Endothelial cell of umbilical vein (primary cell): Measurements from ENCODE around the gene RHOBTB1. TPM values are rescaled to one million over a fixed set of nuclear protein-coding genes. Genes with fewer than 3 reads are reported as not detected.

Experiments used
- BruUV-seq: library from RNA; stranded (reverse); fragments of 400-500 nt; replicated peaks from 2 replicates; lab custom pipeline; 2021; lab: Mats Ljungman, UMichigan
- CTCF ChIA-PET: fragments of 300-600, 350-600 bp; sonication (Branson Sonifier 250); formaldehyde crosslinking; loops from one replicate; lab custom pipeline; 2021; ENCODE audit warnings: antibody characterized with exemption, inconsistent platforms; lab: Charles Lee
- POLR2A ChIA-PET: fragments of 300-600, 350-600 bp; sonication (Branson Sonifier 250); formaldehyde crosslinking; loops from one replicate; lab custom pipeline; 2021; ENCODE audit warnings: antibody characterized with exemption, inconsistent platforms; lab: Charles Lee
- DNase-seq: peaks from one replicate; pipeline ENCODE4 v3.0.0-alpha.2; 2011; ENCODE audit warnings: low read depth, low spot score
- FAIRE-seq: peaks from 2 replicates; lab custom pipeline; 2011; peaks lifted over from hg19 to GRCh38; lab: Jason Lieb, UNC
- H2AFZ ChIP-seq: 2 replicates; pipeline ENCODE4 v1.6.0; 2012; ENCODE audit warnings: low read depth, low read length, control low read depth, inconsistent platforms
- H3K27ac ChIP-seq: 2 replicates; pipeline ENCODE4 v1.5.1; 2011; ENCODE audit warnings: low read depth, mild to moderate bottlenecking, control low read depth, low read length, moderate library complexity; ENCODE audit not compliant: insufficient read depth
- H3K27me3 ChIP-seq, 2 experiments: 2 replicates each; pipeline versions ENCODE4 v1.6.0 to v1.6.1; 2011; ENCODE audit warnings: low read length in 2 of 2, mixed read lengths in 1 of 2; ENCODE audit not compliant: control insufficient read depth in 2 of 2, insufficient read depth in 2 of 2
- H3K36me3 ChIP-seq, 2 experiments: 2 replicates in 1 of 2; 3 replicates in 1 of 2; pipeline ENCODE4 v1.5.1; 2011; ENCODE audit warnings: low read length in 2 of 2, mild to moderate bottlenecking in 1 of 2, moderate library complexity in 1 of 2; ENCODE audit not compliant: control insufficient read depth in 2 of 2, insufficient read depth in 2 of 2; ENCODE audit errors: extremely low read depth in 1 of 2
- H3K4me1 ChIP-seq: 3 replicates; pipeline ENCODE4 v1.5.1; 2011; ENCODE audit warnings: mild to moderate bottlenecking, low read length; ENCODE audit not compliant: control insufficient read depth, insufficient read depth; ENCODE audit errors: extremely low read depth
- H3K4me2 ChIP-seq: 2 replicates; pipeline ENCODE4 v1.6.1; 2011; ENCODE audit warnings: low read length, control low read depth, mixed read lengths; ENCODE audit not compliant: insufficient read depth
- H3K4me3 ChIP-seq, 3 experiments: fragments of 200-600 bp in 1 of 3; sonication (generic), shearing (Covaris generic) in 1 of 3; replicated peaks in 1 of 3; 2 replicates each; pipeline ENCODE4 v1.5.1; 2011 to 2016; ENCODE audit warnings: control low read depth in 3 of 3, low read length in 3 of 3, mild to moderate bottlenecking in 2 of 3, inconsistent platforms in 1 of 3, low read depth in 1 of 3, moderate library complexity in 1 of 3; ENCODE audit not compliant: insufficient read depth in 1 of 3
- H3K79me2 ChIP-seq: 2 replicates; pipeline ENCODE4 v1.6.0; 2012; ENCODE audit warnings: low read length, inconsistent platforms; ENCODE audit not compliant: control insufficient read depth, insufficient read depth
- H3K9ac ChIP-seq: replicated peaks from 2 replicates; pipeline ENCODE3; 2011; ENCODE audit warnings: low read length, control low read depth; ENCODE audit not compliant: insufficient read depth; ENCODE audit errors: extremely low read depth
- H3K9me1 ChIP-seq: replicated peaks from 3 replicates; pipeline ENCODE4 v1.6.0; 2011; ENCODE audit warnings: mild to moderate bottlenecking, low read length; ENCODE audit not compliant: control insufficient read depth, insufficient read depth; ENCODE audit errors: extremely low read depth
- H3K9me3 ChIP-seq: replicated peaks from 2 replicates; pipeline ENCODE4 v1.5.1; 2012; ENCODE audit warnings: low read length, inconsistent platforms; ENCODE audit not compliant: control insufficient read depth, insufficient read depth
- H4K20me1 ChIP-seq: replicated peaks from 2 replicates; pipeline ENCODE3; 2011; ENCODE audit warnings: mild to moderate bottlenecking, low read length; ENCODE audit not compliant: control insufficient read depth, insufficient read depth; ENCODE audit errors: extremely low read depth
- EZH2 ChIP-seq: IDR thresholded peaks from 2 replicates; pipeline ENCODE4 v1.6.1; 2012; ENCODE audit warnings: borderline replicate concordance, low read depth, mild to moderate bottlenecking, moderate library complexity, low read length, inconsistent platforms; ENCODE audit not compliant: severe bottlenecking
- FOS ChIP-seq: IDR thresholded peaks from 2 replicates; pipeline ENCODE4 v1.6.1; 2011; ENCODE audit warnings: mild to moderate bottlenecking, low read length, moderate library complexity, borderline replicate concordance; ENCODE audit not compliant: insufficient read depth
- GATA2 ChIP-seq: IDR thresholded peaks from 2 replicates; pipeline ENCODE4 v1.7.0; 2011; ENCODE audit warnings: low read depth, mild to moderate bottlenecking, moderate library complexity, mixed read lengths, low read length; ENCODE audit not compliant: insufficient read length, insufficient read depth
- JUN ChIP-seq: IDR thresholded peaks from 2 replicates; pipeline ENCODE4 v1.6.1; 2011; ENCODE audit warnings: borderline replicate concordance, low read depth; ENCODE audit not compliant: insufficient read length, insufficient read depth
- MYC ChIP-seq: IDR thresholded peaks from one replicate; pipeline ENCODE4 v1.6.1; 2011; ENCODE audit warnings: mild to moderate bottlenecking, low read depth, low read length
- POLR2A ChIP-seq: IDR thresholded peaks from 2 replicates; pipeline ENCODE4 v1.6.1; 2012; ENCODE audit warnings: low read depth, mild to moderate bottlenecking, control low read depth, low read length
- dilution Hi-C: fragments of 300-500 bp; cut with MboI; formaldehyde crosslinking; loops from one replicate; pipeline ENCODE4 v1.15.0; 2019; ENCODE audit warnings: low sequenced_read_pairs; ENCODE audit not compliant: extremely low pct_ligation_motif_present
- intact Hi-C: fragments of 100-400 bp; cut with micrococcal nuclease; formaldehyde crosslinking; loops from one replicate; pipeline ENCODE4 v1.10.0; 2022
- polyA plus RNA-seq, 4 experiments: library from polyadenylated mRNA; depleted of rRNA in 3 of 4; stranded (reverse) in 3 of 4; unstranded in 1 of 4; fragments of >200 nt; gene quantifications; 2 replicates each; pipeline versions ENCODE4 v1.2.1 to v1.2.3, GENCODE V29; 2011 to 2012; ENCODE audit warnings: missing spikeins in 1 of 4
- total RNA-seq: library from RNA; stranded (reverse); gene quantifications from 2 replicates; pipeline ENCODE4 v1.2.3, GENCODE V29; 2021
- TF ChIP-seq, protein P1 (sequence below), 2 donors: IDR thresholded peaks; 1 replicate in 1 of 2; 2 replicates in 1 of 2; pipeline ENCODE4 v1.5.1; 2011; ENCODE audit warnings: low read length in 2 of 2, mild to moderate bottlenecking in 2 of 2, moderate library complexity in 2 of 2, control low read depth in 1 of 2, inconsistent platforms in 1 of 2, low read depth in 1 of 2; ENCODE audit not compliant: insufficient read depth in 1 of 2; ENCODE audit errors: extremely low read depth in 1 of 2
- TF ChIP-seq, protein P2 (sequence below): IDR thresholded peaks from 2 replicates; pipeline ENCODE4 v1.6.1; 2011; ENCODE audit not compliant: insufficient read depth, insufficient read length

RHOBTB1 gene
- total and polyA plus RNA-seq, 2 donors (not counting 3 experiments of a cell fraction or from before 2014, with no cell fraction given) = 21.2 to 31.0 TPM

GRCh38 chr10:60870803-60871202, 73.2 kb downstream of the RHOBTB1 start:
- H3K4me2 ChIP-seq = no peak overlapping the region
- H3K4me3 ChIP-seq = no peak overlapping the region
- POLR2A ChIA-PET = no interaction called here
- H2AFZ ChIP-seq = no peak overlapping the region
- DNase-seq = no peak
- H3K4me1 ChIP-seq = no peaks in the 10 kb centered on the region
- no peaks in the 10 kb centered on the region for H3K79me2 ChIP-seq
- no peak overlapping the region for H3K27ac ChIP-seq
- H3K9me3 ChIP-seq = no peaks in the 10 kb centered on the region
- no peak for FAIRE-seq
- no peaks in the 10 kb centered on the region for H3K9me1 ChIP-seq
- intact Hi-C loops = no loop called here
- dilution Hi-C loops = no loop called here
- no peak overlapping the region for H3K9ac ChIP-seq
- no peaks in the 10 kb centered on the region for H3K27me3 ChIP-seq
- no peaks in the 10 kb centered on the region for H4K20me1 ChIP-seq
- CTCF ChIA-PET = no interaction called here
- peaks cover 2 to 11% of the 10 kb centered on the region in 2 experiments for H3K36me3 ChIP-seq
- TF ChIP-seq POLR2A (no peak), JUN (no peak), GATA2 (no peak), EZH2 (no peak), MYC (no peak), FOS (no peak)
- TF ChIP-seq, protein P1, sequence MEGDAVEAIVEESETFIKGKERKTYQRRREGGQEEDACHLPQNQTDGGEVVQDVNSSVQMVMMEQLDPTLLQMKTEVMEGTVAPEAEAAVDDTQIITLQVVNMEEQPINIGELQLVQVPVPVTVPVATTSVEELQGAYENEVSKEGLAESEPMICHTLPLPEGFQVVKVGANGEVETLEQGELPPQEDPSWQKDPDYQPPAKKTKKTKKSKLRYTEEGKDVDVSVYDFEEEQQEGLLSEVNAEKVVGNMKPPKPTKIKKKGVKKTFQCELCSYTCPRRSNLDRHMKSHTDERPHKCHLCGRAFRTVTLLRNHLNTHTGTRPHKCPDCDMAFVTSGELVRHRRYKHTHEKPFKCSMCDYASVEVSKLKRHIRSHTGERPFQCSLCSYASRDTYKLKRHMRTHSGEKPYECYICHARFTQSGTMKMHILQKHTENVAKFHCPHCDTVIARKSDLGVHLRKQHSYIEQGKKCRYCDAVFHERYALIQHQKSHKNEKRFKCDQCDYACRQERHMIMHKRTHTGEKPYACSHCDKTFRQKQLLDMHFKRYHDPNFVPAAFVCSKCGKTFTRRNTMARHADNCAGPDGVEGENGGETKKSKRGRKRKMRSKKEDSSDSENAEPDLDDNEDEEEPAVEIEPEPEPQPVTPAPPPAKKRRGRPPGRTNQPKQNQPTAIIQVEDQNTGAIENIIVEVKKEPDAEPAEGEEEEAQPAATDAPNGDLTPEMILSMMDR (IDR thresholded peaks at IDR 0.05; ENCODE audit: extremely low read depth in 1 of 2, insufficient read depth in 1 of 2, low read depth in 1 of 2, low read length in 2 of 2) = no peak
- TF ChIP-seq, protein P2, sequence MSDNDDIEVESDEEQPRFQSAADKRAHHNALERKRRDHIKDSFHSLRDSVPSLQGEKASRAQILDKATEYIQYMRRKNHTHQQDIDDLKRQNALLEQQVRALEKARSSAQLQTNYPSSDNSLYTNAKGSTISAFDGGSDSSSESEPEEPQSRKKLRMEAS = no peak
- BruUV-seq = no TSS peak
